Right lobe of liver (tissue), 4 donors: ENCODE measurements around the gene HSPBP1.

Experiments
- CTCF ChIP-seq, 4 donors: fragments of 200-600 bp in 3 of 4; fragments of 450-650 bp in 1 of 4; IDR thresholded peaks; one replicate each; pipeline versions ENCODE4 v1.5.1 to v1.8.0; 2016 to 2022; ENCODE audit warnings: antibody characterized with exemption in 4 of 4, mild to moderate bottlenecking in 2 of 4
- POLR2A ChIP-seq: fragments of 450-650 bp; IDR thresholded peaks from one replicate; pipeline ENCODE4 v1.6.1; 2017; ENCODE audit warnings: antibody characterized with exemption, mild to moderate bottlenecking
- donor health status: DM: no; HTN: no; CAD: no.
- donor health status: DM: no; HTN: no; CAD: no.
- donor health status: DM: no; HTN: yes; CAD: no.

DNA sequence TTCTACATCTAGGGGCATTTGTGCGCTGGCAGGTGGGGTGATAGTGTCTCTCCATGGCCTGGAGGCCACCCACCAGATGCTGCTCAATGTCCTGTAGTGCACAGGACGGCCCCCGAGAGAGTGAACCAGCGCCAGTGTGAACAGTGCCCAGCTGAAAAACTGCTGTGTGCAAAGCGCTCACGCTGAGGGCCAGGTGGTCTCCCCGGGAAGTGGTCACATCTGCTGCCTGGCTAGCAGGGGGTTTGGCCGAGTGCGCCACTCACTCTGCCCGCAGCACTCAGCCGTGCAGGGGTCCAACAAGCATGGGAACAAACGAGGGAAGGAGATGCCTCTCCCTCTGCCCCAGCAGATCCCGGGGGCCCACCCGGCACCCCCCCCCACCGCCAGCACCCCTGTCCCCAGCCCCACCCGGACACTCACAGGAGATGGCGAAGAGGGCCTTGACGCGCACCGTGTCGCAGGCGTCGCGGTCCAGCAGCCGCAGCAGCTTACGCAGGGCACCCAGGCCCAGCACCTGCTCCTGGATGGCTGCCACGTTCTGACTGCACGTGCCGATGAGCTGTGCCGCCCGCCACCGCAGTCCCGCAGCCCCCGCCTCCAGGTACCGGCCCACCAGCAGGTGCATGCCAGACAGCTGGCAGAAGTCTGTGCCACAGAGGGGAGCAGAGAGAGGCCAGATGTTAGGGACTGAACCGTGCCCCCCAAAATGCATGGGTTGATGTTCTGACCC lies 5.8 kb downstream of the HSPBP1 start:
- TF ChIP-seq CTCF (IDR thresholded peaks at IDR 0.05) (no peak), POLR2A (no peak)
